Measurements from ENCODE around the gene CFAP46.

GRCh38 chr10:132799865-132800264, 142.5 kb downstream of the CFAP46 start:
- no peak for TF ChIP-seq CTCF (conservative IDR thresholded peaks at IDR 0.05; ENCODE audit: low read length)
- TF ChIP-seq EZH2phosphoT487 (IDR thresholded peaks at IDR 0.05; ENCODE audit: borderline replicate concordance) = no peak
